B cell (primary cell): ENCODE results near the gene KMT2C. TPM values are rescaled to one million over a fixed set of nuclear protein-coding genes. Genes with fewer than 3 reads are reported as not detected.
"Not testable (repeated sequence)": the region's sequence is repeated elsewhere in the genome, so short reads cannot be mapped to it uniquely, and the experiment has no call there.

Experiments used
- ATAC-seq: fragments of 200-7000 bp; cut with Tn5 transposase; one replicate; pipeline ENCODE4 v1.10.0; 2021; ENCODE audit warnings: low read depth, mild to moderate bottlenecking, moderate number of reproducible peaks, moderate library complexity
- CTCF ChIA-PET: fragments of 350-600 bp; sonication (Branson Sonifier 250); formaldehyde crosslinking; loops from one replicate; lab custom pipeline; 2021; ENCODE audit warnings: antibody characterized with exemption, inconsistent platforms; lab: Charles Lee
- POLR2A ChIA-PET: fragments of 350-600 bp; sonication (Branson Sonifier 250); formaldehyde crosslinking; loops from one replicate; lab custom pipeline; 2021; ENCODE audit warnings: antibody characterized with exemption; lab: Charles Lee
- DNase-seq: peaks from one replicate; pipeline ENCODE4 v3.0.0; 2013
- H2AFZ ChIP-seq: 2 replicates; pipeline ENCODE4 v1.6.1; 2012; ENCODE audit warnings: mild to moderate bottlenecking, low read depth, low read length; ENCODE audit not compliant: insufficient read depth, poor library complexity, severe bottlenecking
- H3K27ac ChIP-seq, 2 donors: 1 replicate in 1 of 2; 2 replicates in 1 of 2; pipeline ENCODE4 v1.5.1; 2012 to 2013; ENCODE audit warnings: low read length in 2 of 2, mild to moderate bottlenecking in 2 of 2, moderate library complexity in 1 of 2
- H3K27me3 ChIP-seq, 4 experiments: fragments of 200-600 bp in 1 of 4; sonication (generic) in 1 of 4; replicated peaks in 1 of 4; 1 replicate in 2 of 4; 2 replicates in 2 of 4; pipeline versions ENCODE4 v1.6.1 to v1.7.0; 2013 to 2016; ENCODE audit warnings: low read length in 3 of 4, mild to moderate bottlenecking in 2 of 4, mixed read lengths in 1 of 4, moderate library complexity in 1 of 4; ENCODE audit not compliant: insufficient read depth in 4 of 4, control insufficient read depth in 3 of 4; ENCODE audit errors: control extremely low read depth in 1 of 4
- H3K36me3 ChIP-seq, 2 experiments: replicated peaks in 1 of 2; 1 replicate in 1 of 2; 2 replicates in 1 of 2; pipeline versions ENCODE4 v1.6.1 to v1.7.1; 2013; ENCODE audit warnings: low read length in 1 of 2; ENCODE audit not compliant: insufficient read depth in 2 of 2, control insufficient read depth in 1 of 2; ENCODE audit errors: control extremely low read depth in 1 of 2, extremely low read depth in 1 of 2
- H3K4me1 ChIP-seq, 2 donors: fragments of 200-600 bp in 1 of 2; sonication (generic) in 1 of 2; 1 replicate in 1 of 2; 2 replicates in 1 of 2; pipeline versions ENCODE4 v1.5.1 to v1.6.1; 2013 to 2017; ENCODE audit warnings: low read length in 2 of 2; ENCODE audit not compliant: control insufficient read depth in 2 of 2, insufficient read depth in 2 of 2
- H3K4me2 ChIP-seq: replicated peaks from 2 replicates; pipeline ENCODE3; 2012; ENCODE audit warnings: mild to moderate bottlenecking, low read depth, low read length; ENCODE audit not compliant: poor library complexity, severe bottlenecking
- H3K4me3 ChIP-seq, 5 experiments: fragments of 200-600 bp in 1 of 5; sonication (generic) in 1 of 5; 1 replicate in 3 of 5; 2 replicates in 2 of 5; pipeline versions ENCODE4 v1.5.1 to v1.7.0; 2011 to 2016; ENCODE audit warnings: low read length in 4 of 5, mild to moderate bottlenecking in 4 of 5, low read depth in 2 of 5, control low read depth in 1 of 5, moderate library complexity in 1 of 5; ENCODE audit not compliant: insufficient read depth in 1 of 5; ENCODE audit errors: control extremely low read depth in 1 of 5, extremely low read depth in 1 of 5
- H3K79me2 ChIP-seq: fragments of 200-600 bp; sonication (generic); one replicate; pipeline ENCODE4 v1.6.0; 2016; ENCODE audit warnings: low read length; ENCODE audit not compliant: control insufficient read depth, insufficient read depth
- H3K9ac ChIP-seq: fragments of 200-600 bp; sonication (generic); 2 replicates; pipeline ENCODE4 v1.6.1; 2017; ENCODE audit warnings: mild to moderate bottlenecking, low read length, moderate library complexity
- H3K9me3 ChIP-seq, 3 donors: one replicate each; pipeline versions ENCODE4 v1.6.1 to v1.7.1; 2013; ENCODE audit warnings: low read length in 2 of 3; ENCODE audit not compliant: control insufficient read depth in 2 of 3, insufficient read depth in 1 of 3; ENCODE audit errors: control extremely low read depth in 1 of 3
- H4K20me1 ChIP-seq: 2 replicates; pipeline ENCODE4 v1.6.0; 2012; ENCODE audit warnings: mild to moderate bottlenecking, low read length; ENCODE audit not compliant: insufficient read depth, control insufficient read depth, poor library complexity, severe bottlenecking
- H3K27ac Mint-ChIP-seq: one replicate; pipeline ENCODE4 v1.8.0; 2021; ENCODE audit warnings: mixed read lengths
- H3K27me3 Mint-ChIP-seq: one replicate; pipeline ENCODE4 v1.8.0; 2021; ENCODE audit warnings: mixed read lengths
- H3K4me1 Mint-ChIP-seq: one replicate; pipeline ENCODE4 v1.8.0; 2021; ENCODE audit warnings: mixed read lengths
- H3K4me3 Mint-ChIP-seq: one replicate; pipeline ENCODE4 v1.8.0; 2021; ENCODE audit warnings: mixed read lengths
- H3K9me3 Mint-ChIP-seq: one replicate; pipeline ENCODE4 v1.8.0; 2022; ENCODE audit warnings: mixed read lengths; ENCODE audit not compliant: insufficient read depth
- CTCF ChIP-seq: fragments of 200-600 bp; IDR thresholded peaks from one replicate; pipeline ENCODE4 v1.8.0; 2022; ENCODE audit warnings: antibody characterized with exemption, mild to moderate bottlenecking
- EZH2 ChIP-seq: IDR thresholded peaks from 2 replicates; pipeline ENCODE4 v1.6.1; 2012; ENCODE audit warnings: borderline replicate concordance, low read depth, mild to moderate bottlenecking, moderate library complexity, low read length; ENCODE audit not compliant: insufficient read depth, poor library complexity, severe bottlenecking
- WGBS: methylation state at CpG from one replicate; pipeline ENCODE4 v1.1.5; 2013; ENCODE audit warnings: missing lambda C conversion rate; ENCODE audit not compliant: insufficient coverage; 5-methylcytosine and 5-hydroxymethylcytosine counted together
- intact Hi-C: fragments of 100-400 bp; cut with micrococcal nuclease; formaldehyde crosslinking; loops from one replicate; pipeline ENCODE4 v1.10.0; 2022
- polyA plus RNA-seq: library from polyadenylated mRNA; depleted of rRNA; stranded (reverse); fragments of >200 nt; gene quantifications from 2 replicates; pipeline ENCODE4 v1.2.3, GENCODE V29; 2012
- total RNA-seq, 2 donors: library from RNA; stranded (reverse); fragments of 120-200 nt in 1 of 2; gene quantifications; 1 replicate in 1 of 2; 2 replicates in 1 of 2; pipeline versions ENCODE4 v1.2.3 to v1.2.4, GENCODE V29; 2013 to 2022

Gene KMT2C
- total and polyA plus RNA-seq, 2 donors (not counting 1 experiment from before 2014, with no cell fraction given): 14.9 to 171 TPM

GRCh38 chr7:152292897-152293296, 142.9 kb downstream of the KMT2C start:
- Histone ChIP-seq H3K79me2 (peaks cover 16% of the 10 kb centered on the region), H3K9me3 (peaks cover 0 to 14% (median 0%) of the 10 kb centered on the region in 3 donors), H3K36me3 (peaks cover 2 to 22% of the 10 kb centered on the region in 2 experiments), H3K9ac (no peak overlapping the region), H3K27me3 (no peaks in the 10 kb centered on the region), H2AFZ (no peak overlapping the region), H3K4me3 (no peak overlapping the region), H3K4me1 (peaks cover 0 to under 1% of the 10 kb centered on the region in 2 donors), H3K27ac (no peak overlapping the region), H4K20me1 (no peaks in the 10 kb centered on the region), H3K4me2 (no peak overlapping the region)
- no peak for DNase-seq
- TF ChIP-seq CTCF (no peak), EZH2 (no peak)
- ChIA-PET CTCF (interaction anchor here (1.0 kb wide), 1 partner anchor 11 kb away, joined by 3 read pairs; no protein-coding TSS in a partner anchor), POLR2A (no interaction called here)
- Mint-ChIP-seq H3K27me3 (no peaks in the 10 kb centered on the region), H3K4me3 (no peak overlapping the region), H3K4me1 (peaks cover 11% of the 10 kb centered on the region), H3K27ac (no peak overlapping the region), H3K9me3 (no peaks in the 10 kb centered on the region)
- ATAC-seq: no peak
- intact Hi-C loops: no loop called here
- no CpG with 5 or more reads among the region's 2 CpGs for WGBS

GRCh38 chr7:152286972-152287371, 148.8 kb downstream of the KMT2C start:
- POLR2A ChIA-PET, intact Hi-C loops, H3K4me3 Mint-ChIP-seq: not testable (repeated sequence)

GRCh38 chr7:152286219-152286618, 149.6 kb downstream of the KMT2C start:
- H3K4me1 Mint-ChIP-seq, intact Hi-C loops, H3K4me1 ChIP-seq, H3K9ac ChIP-seq, H3K4me2 ChIP-seq, H3K27me3 ChIP-seq, H3K4me3 Mint-ChIP-seq, H3K27me3 Mint-ChIP-seq, CTCF ChIA-PET, DNase-seq, H3K4me3 ChIP-seq, POLR2A ChIA-PET, H3K27ac ChIP-seq, ATAC-seq, H2AFZ ChIP-seq, H3K9me3 Mint-ChIP-seq, H3K36me3 ChIP-seq, H4K20me1 ChIP-seq, H3K27ac Mint-ChIP-seq: not testable (repeated sequence)
- Histone ChIP-seq H3K9me3 (peaks cover 0 to 14% (median 0%) of the 10 kb centered on the region in 3 donors), H3K79me2 (peaks cover 11% of the 10 kb centered on the region)

More at GRCh38 chr7:152286972-152287371, 148.8 kb downstream of the KMT2C start:
- H3K4me2 ChIP-seq, H3K27ac ChIP-seq, H3K9ac ChIP-seq, H3K27me3 Mint-ChIP-seq, H3K27ac Mint-ChIP-seq, H2AFZ ChIP-seq, H3K27me3 ChIP-seq, ATAC-seq, H3K9me3 Mint-ChIP-seq, H4K20me1 ChIP-seq, H3K4me1 Mint-ChIP-seq, H3K4me3 ChIP-seq, CTCF ChIA-PET, H3K36me3 ChIP-seq, DNase-seq, H3K4me1 ChIP-seq: not testable (repeated sequence)
- Histone ChIP-seq H3K9me3 (peaks cover 0 to 14% (median 0%) of the 10 kb centered on the region in 3 donors), H3K79me2 (peaks cover 11% of the 10 kb centered on the region)
- no CpG with 5 or more reads among the region's 3 CpGs for WGBS
